Measurements from ENCODE around the gene PALLD.

DNA sequence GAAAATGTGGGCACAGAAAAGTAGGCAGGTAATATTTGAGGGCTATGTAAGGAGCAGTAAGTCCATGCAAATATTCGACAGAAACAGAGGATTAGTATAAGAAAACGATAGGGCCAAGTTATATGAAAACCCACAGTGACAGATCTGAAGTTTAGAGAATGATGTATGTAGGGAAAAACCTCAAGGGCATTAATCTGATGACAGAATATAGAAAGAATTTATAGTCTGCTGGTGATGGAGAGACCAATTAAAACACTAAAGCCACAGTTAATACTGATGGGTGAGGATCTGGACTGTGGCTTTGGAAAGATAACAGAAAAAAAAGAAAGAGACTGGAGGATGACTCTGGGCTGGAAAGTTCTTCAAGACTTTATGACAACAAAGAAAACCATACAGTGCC lies 169.7 kb downstream of the PALLD start:
- TF ChIP-seq, protein P1, sequence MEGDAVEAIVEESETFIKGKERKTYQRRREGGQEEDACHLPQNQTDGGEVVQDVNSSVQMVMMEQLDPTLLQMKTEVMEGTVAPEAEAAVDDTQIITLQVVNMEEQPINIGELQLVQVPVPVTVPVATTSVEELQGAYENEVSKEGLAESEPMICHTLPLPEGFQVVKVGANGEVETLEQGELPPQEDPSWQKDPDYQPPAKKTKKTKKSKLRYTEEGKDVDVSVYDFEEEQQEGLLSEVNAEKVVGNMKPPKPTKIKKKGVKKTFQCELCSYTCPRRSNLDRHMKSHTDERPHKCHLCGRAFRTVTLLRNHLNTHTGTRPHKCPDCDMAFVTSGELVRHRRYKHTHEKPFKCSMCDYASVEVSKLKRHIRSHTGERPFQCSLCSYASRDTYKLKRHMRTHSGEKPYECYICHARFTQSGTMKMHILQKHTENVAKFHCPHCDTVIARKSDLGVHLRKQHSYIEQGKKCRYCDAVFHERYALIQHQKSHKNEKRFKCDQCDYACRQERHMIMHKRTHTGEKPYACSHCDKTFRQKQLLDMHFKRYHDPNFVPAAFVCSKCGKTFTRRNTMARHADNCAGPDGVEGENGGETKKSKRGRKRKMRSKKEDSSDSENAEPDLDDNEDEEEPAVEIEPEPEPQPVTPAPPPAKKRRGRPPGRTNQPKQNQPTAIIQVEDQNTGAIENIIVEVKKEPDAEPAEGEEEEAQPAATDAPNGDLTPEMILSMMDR (IDR thresholded peaks at IDR 0.05) = no peak
- no peak for TF ChIP-seq POLR2AphosphoS5 (IDR thresholded peaks at IDR 0.05)
- TF ChIP-seq POLR2A (IDR thresholded peaks at IDR 0.05) = no peak

All from sigmoid colon (tissue), 4 donors.